Measurements from ENCODE around the gene GRIN2B.

GRIN2B gene

GRCh38 chr12:13964666-13965065 lies 16.7 kb downstream of the GRIN2B start:
- Histone ChIP-seq H3K36me3 (ENCODE audit: control insufficient read depth in 2 of 2, insufficient read depth in 1 of 2, low read length in 2 of 2) (no peaks in the 10 kb centered on the region), H3K4me3 (ENCODE audit: low read depth, low read length) (no peak overlapping the region), H3K27ac (ENCODE audit: extremely low read depth, low read depth, low read length) (no peak overlapping the region), H3K9me3 (ENCODE audit: control insufficient read depth, insufficient read depth, low read depth, low read length) (no peaks in the 10 kb centered on the region), H3K4me1 (ENCODE audit: control insufficient read depth, insufficient read depth, low read length) (no peaks in the 10 kb centered on the region)
- TF ChIP-seq ZFP3 (tag by site-specific recombination; IDR thresholded peaks at IDR 0.05; ENCODE audit: low read depth) (no peak), ZNF777 (tag by site-specific recombination; IDR thresholded peaks at IDR 0.05; ENCODE audit: borderline replicate concordance) (no peak), ZNF624 (tag by site-specific recombination; IDR thresholded peaks at IDR 0.05) (no peak), ZNF175 (tag by site-specific recombination; IDR thresholded peaks at IDR 0.05) (no peak), ZBTB44 (tag by site-specific recombination; IDR thresholded peaks at IDR 0.05) (no peak), ZNF223 (tag by site-specific recombination; IDR thresholded peaks at IDR 0.05) (no peak), ZNF266 (tag by site-specific recombination; IDR thresholded peaks at IDR 0.05; ENCODE audit: low read depth) (no peak), SCRT2 (tag by site-specific recombination; IDR thresholded peaks at IDR 0.05) (no peak), ZNF837 (tag by site-specific recombination; IDR thresholded peaks at IDR 0.05) (no peak), ZSCAN18 (tag by site-specific recombination; IDR thresholded peaks at IDR 0.05) (no peak), ZFHX2 (tag by site-specific recombination; conservative IDR thresholded peaks at IDR 0.05) (no peak), ZNF26 (tag by site-specific recombination; IDR thresholded peaks at IDR 0.05) (no peak), HOXC10 (CRISPR knock-in tag; IDR thresholded peaks at IDR 0.05) (no peak), GLI2 (tag by site-specific recombination; IDR thresholded peaks at IDR 0.05; ENCODE audit: borderline replicate concordance, low read depth) (no peak), SP3 (tag by site-specific recombination; IDR thresholded peaks at IDR 0.05) (no peak)
- CTCF ChIA-PET, result interaction anchor here (0.6 to 2.3 kb wide), 5 partner anchors 10 to 225 kb away, joined by 3 to 8 read pairs (median 3); no protein-coding TSS in a partner anchor
- POLR2A ChIA-PET, result no interaction called here

- ChIA-PET CTCF (interaction anchor here (0.7 to 1.5 kb wide), 6 partner anchors 11 to 373 kb away, joined by 3 to 7 read pairs (median 4); no protein-coding TSS in a partner anchor), POLR2A (no interaction called here)
- TF ChIP-seq ZFP3 (tag by site-specific recombination; IDR thresholded peaks at IDR 0.05; ENCODE audit: low read depth) (no peak), ZBTB26 (tag by site-specific recombination; optimal IDR thresholded peaks at IDR 0.05) (no peak), ZFHX2 (tag by site-specific recombination; conservative IDR thresholded peaks at IDR 0.05) (no peak), CTCF (tag by site-specific recombination; IDR thresholded peaks at IDR 0.05) (0 out of 2 replicates have a peak, but pooled peaks have one; percentile 29)
- Histone ChIP-seq H3K4me3 (ENCODE audit: low read depth, low read length) (no peak overlapping the region), H3K4me1 (ENCODE audit: control insufficient read depth, insufficient read depth, low read length) (no peaks in the 10 kb centered on the region), H3K36me3 (ENCODE audit: control insufficient read depth in 2 of 2, insufficient read depth in 1 of 2, low read length in 2 of 2) (no peaks in the 10 kb centered on the region), H3K27ac (ENCODE audit: extremely low read depth, low read depth, low read length) (no peak overlapping the region), H3K9me3 (ENCODE audit: control insufficient read depth, insufficient read depth, low read depth, low read length) (no peaks in the 10 kb centered on the region)
These were observed 18.7 kb downstream of the GRIN2B start for GRCh38 chr12:13962699-13963098.
